ENCODE results near the gene PLIN3.

GRCh38 chr19:4844348-4845179, 22.9 kb downstream of the PLIN3 start:
- no peak for TF ChIP-seq POLR2A (IDR thresholded peaks at IDR 0.05)
- TF ChIP-seq, protein P1, sequence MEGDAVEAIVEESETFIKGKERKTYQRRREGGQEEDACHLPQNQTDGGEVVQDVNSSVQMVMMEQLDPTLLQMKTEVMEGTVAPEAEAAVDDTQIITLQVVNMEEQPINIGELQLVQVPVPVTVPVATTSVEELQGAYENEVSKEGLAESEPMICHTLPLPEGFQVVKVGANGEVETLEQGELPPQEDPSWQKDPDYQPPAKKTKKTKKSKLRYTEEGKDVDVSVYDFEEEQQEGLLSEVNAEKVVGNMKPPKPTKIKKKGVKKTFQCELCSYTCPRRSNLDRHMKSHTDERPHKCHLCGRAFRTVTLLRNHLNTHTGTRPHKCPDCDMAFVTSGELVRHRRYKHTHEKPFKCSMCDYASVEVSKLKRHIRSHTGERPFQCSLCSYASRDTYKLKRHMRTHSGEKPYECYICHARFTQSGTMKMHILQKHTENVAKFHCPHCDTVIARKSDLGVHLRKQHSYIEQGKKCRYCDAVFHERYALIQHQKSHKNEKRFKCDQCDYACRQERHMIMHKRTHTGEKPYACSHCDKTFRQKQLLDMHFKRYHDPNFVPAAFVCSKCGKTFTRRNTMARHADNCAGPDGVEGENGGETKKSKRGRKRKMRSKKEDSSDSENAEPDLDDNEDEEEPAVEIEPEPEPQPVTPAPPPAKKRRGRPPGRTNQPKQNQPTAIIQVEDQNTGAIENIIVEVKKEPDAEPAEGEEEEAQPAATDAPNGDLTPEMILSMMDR (IDR thresholded peaks at IDR 0.05): no peak
